HS-5 (cell line): Measurements from ENCODE around the gene SRCIN1.

Experiments used
- DNase-seq: peaks from one replicate; pipeline ENCODE4 v3.0.0-alpha.2; 2012; ENCODE audit warnings: low read depth

Gene SRCIN1

DNA sequence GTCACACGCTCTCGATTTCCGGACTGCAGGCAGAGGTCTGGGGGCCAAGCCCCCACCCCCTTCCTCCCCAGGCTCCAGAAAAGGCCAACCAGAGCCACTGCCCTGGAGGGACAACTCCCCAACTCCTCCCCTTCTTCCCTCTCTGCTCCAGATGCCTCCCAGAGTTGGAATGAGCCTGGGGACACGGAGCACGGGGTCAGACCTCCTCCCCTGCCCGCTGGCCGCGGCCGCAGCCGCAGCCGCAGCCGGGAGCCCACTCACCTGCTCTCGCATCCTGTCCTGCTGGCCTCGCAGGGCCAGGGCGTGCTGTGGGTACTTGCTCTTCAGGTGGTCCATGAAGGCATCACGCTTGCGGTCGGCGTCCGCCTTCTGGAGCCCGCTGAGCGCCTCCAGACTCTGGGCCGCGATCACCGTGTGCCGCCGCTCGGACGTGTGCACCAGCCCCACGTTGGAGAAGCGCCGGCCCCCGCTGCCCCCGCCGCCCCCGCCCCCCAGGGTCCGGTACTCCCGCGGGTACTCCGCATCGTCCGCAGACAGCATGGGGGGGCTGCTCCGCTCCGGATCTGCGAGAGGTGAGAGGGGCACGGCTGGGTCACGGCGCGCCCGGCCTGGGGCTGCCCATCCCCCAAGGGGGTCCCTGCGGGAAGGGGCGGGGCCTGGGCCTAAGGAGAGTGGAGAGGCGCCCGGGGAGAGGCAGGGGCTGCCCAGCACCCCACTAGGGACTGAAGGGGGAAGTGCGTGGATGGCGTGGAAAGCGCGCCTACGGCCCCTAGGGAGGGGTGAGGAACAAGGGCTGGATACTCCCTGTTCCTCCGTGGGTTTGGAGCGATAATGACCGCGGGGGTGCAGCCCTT, 27.3 kb downstream of the SRCIN1 start:
- no peak for DNase-seq

DNA sequence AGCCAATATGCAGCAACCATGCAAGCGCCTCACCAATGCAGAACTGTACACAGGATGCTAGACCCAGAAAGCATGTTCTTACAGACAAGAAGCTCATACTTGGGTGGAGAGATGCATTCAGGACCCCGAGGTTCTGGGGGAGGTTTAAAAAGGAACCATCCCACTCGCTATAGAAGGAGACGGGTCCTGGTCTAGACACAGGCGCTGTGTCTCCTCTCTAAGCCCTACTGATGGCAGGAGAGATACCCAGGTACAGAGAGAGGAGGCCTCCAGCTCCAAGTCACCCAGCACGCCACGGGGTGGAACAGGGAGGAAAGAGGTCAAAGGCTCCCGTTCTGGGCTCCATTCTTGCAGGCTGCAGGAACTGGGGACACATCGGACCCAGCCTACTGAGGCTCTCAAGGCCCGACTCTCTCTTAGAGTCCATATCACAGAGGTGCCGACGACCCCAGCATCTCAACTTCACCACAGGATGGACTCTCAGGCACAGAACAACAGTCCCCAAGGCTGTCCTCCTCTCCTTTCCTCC, 28.0 kb downstream of the SRCIN1 start:
- no peak for DNase-seq

DNA sequence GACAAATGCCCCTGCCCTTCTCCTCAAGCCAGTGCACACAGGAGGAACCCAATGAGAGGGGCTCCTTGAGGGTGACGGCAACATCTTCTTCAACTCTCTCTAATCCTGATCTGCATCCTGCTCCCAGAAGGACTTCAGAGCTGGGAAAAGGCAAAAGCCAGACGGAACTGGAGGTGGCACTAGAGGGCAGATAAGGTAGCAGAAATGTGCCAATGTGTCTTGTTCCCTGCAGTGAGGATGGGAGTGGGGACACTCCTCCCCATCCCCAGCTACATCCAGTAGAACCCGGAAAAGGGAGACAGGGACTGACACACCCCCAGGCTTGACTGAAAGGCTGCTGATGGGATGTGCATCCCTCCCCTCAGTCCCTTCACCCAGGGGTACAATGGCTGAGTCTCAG, 28.5 kb downstream of the SRCIN1 start:
- DNase-seq, result no peak

DNA sequence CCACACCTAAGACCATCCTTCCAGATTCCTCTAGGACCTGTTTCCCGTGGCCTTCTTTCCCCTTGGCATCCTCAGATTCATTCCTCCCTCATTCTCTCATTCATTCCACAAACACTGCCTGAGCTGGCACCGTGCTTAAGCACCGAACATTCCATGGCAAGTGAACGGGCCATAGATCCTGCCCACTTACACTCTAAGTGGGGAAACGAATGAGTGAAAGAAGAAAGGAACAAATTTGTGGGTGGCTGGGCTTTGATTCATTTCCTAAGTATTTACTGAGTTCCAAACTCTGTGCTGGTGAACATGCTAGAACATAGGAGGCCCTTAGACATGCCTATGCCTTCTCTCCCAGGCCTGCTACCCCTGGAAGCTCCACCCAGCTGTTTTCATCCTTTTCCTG, 30.0 kb downstream of the SRCIN1 start:
- no peak for DNase-seq

DNA sequence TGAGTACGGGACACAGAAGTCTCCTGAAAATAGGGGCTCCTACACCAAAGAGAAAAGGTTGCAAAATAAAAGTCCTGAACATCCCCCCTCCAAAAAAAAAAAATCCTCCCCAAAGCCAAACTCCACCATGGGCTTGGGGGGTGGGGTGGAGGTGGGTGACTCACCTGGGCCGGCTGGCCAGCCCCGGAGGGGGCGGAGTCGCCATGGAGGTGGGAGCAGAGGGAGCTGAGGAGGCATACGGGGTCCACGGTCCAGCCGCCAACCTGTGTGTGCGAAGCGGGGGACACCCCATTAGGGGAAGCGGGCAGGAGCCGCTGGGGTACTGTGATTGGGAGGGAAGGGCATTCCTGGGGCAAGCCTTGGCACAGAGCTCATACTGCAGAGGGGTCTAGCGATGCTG, 31.0 kb downstream of the SRCIN1 start:
- DNase-seq, result no peak

DNA sequence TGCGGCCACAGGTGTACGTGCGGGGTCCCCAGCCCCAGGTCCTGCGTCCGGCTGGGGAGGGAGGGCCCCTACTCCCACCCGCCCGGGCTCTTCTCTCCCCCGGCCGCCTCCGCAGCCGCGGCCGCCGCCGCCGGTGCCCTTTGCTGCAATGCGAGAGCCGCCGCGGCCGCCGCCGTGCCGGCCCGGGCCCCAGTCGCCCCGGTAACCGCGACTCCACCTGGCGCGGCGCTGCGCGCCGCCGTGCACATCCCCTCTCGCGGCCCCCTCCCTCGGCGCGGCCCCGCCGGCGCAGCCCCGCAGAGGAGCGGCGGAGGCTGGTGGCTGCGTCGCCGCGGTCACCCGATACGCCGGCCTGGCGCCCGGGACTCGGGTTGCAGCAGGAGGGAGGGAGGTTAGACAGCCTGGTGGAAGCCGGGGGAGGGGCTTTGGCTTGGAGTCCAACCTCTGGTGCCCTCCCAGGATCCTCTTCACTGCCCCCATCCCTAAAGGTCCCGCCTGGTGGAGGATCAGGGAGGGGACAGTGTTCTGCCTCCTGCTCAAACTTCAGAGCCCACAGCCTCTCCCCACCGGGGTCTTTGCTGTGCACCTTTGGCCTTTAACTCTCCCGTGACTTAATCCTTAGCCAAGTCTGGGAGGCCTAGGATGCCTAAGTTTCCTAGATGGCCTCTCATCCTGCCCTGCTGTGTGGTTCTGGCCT, 32.9 kb downstream of the SRCIN1 start:
- no peak for DNase-seq

DNA sequence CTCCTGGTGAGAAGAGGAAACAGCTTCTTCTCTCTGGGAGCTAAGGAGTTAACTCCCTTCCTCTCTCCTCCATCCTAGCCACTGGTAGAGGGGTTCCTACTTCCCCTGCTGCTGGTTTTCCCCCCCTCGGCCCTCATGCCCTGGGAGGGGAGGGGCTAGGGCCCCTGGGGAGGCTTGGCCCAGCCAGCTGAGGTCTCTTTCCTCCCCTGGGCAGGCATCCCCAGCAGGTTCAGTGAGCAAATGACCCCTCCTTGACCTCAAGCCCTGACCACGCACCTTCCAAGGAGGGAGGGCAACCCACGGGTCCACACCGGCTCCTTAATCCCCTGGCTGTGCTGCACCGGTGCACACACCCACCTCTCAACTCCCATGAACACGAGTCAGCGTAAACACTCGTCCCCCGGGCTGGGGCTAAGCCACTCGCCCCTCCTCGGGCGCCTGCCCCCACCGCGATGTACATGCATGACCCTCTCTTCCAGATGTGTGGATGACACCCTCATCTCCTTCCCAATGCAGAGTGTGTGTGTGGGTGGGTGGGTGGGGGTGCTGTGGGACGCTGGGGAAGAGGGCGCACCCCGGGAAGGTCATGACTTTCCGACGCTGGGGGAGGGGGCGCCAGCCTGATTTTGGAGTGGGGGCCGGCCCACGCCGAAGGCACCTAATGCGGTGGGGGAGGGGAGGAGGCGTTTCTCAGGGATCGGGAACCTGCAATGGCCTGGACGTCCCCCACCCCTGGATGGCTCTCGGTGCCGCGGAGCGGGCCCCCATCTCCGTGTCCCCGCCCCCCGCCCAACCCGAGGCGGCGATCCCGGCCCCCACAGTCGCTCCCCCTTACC, 33.7 kb downstream of the SRCIN1 start:
- no peak for DNase-seq

DNA sequence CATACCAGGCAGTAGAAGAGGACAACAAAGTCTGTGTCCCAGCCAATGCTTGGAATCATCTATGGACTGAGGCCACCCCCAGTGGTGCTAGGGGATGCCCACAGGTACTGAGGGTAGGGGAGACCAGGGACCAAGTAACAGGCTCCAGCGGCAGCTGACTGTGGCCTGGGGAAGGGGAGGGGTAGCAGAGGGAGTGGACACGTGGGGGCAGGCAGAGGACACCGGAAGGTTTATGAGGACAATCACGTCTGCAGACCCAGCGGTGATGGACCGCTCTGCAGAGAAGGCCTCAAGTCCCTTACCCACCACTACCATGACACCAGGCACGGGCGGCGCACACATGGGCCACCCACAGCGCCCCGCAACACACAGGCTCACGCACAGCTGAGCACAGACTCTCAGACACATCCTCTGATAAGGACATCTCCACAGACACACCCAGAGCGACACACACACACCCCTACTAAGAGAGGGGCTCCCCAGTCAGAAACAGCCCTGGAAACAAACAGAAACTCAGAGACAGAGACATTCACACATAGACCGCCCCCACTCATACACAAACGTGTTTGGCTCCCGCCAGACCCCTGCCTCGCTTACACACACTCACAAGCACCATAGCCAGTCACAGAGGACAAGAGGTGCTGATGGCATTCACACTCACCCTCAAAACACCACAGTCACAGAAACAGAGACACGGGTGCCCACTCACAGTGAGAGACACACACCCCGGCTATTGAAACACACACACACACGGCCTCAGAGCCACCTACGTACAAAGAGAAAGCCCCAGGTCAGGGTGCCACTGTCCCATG, 35.8 kb downstream of the SRCIN1 start:
- no peak for DNase-seq

DNA sequence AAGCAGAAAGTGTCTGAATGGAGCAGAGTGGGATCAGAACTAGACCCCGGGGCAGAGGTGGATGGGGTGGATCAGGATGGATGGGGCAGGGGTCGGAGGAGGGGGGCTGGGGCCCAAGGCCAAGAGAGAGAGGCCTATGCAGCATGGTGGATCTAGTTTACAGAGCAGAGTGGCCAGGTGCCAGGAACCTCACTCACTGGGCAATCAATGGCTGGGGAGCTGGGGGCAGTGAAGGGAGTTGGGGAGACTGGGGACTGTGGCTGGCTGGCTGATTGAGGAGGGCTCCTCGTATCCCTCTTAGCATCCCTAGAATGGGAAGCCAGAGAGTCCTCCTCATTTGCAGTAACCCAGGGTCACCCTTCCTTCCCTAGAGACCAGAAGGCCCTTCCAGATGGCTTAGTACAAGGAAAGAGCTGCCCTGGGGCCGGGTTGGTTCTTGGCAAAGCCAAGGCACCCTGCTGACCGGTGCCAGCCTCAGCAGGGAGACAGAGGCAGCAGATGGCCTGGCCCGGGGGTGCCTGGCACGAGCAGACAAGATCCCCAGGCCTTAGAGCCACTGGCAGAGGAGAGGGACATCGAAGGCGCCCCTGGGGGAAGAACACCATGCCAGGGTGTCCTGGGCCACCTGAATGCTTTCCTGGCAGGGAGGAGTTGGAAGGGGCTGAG, 36.8 kb downstream of the SRCIN1 start:
- no peak for DNase-seq

DNA sequence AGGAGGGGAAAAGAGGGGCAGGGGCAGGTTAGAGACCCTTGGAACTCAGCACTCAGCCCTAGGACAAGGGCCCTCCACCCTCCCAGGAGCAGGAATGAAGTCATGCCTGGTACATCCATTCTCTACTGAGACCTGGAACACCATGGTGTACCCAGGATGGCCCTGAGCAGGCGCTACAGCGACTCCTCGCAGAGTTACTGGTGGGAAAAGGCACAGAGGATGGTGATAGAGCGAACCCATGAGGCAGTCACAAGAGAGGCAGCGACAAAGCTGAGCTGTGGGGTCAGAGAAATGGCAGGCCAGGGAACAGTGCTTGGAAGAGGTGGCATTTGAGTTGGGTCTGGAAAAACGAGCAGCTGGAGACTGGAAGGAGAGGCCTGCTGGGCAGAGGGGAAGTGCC, 37.5 kb downstream of the SRCIN1 start:
- DNase-seq, result no peak

DNA sequence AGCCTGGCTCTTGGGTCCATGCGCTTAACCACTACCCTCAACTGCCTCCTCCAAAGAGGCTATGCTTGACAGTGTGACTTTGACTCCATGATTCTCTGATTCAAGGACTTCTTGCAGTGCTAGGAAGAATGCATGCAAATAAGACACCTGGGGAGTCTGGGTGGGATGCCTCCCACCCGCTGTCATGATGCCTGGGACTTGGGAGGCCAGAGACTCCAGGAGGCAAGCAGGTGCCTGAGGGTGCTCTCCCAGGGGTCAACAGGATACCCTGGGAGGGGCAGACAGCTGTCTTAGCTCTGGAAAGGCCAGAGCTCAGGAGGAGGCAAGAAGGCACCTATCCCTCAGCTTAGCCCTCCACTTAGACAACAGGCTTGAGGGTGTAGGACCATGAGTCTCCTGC, 38.4 kb downstream of the SRCIN1 start:
- no peak for DNase-seq

DNA sequence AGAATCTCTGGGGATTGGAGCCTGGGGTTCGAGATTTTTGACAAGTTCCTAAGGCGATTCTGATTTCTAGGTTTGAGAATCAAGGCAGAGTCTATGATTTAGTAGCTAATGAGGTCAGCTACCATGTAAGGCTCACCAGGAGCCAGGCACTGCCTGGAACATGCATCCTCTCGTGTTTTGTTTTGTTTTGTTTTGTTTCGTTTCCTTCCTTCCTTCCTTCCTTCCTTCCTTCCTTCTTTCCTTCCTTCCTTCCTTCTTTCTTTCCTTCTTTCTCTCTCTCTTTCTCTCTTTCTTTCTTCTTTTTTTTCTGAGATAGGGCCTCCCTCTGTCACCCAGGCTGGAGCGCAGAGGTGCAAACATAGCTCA, 39.1 kb downstream of the SRCIN1 start:
- DNase-seq, result no peak

DNA sequence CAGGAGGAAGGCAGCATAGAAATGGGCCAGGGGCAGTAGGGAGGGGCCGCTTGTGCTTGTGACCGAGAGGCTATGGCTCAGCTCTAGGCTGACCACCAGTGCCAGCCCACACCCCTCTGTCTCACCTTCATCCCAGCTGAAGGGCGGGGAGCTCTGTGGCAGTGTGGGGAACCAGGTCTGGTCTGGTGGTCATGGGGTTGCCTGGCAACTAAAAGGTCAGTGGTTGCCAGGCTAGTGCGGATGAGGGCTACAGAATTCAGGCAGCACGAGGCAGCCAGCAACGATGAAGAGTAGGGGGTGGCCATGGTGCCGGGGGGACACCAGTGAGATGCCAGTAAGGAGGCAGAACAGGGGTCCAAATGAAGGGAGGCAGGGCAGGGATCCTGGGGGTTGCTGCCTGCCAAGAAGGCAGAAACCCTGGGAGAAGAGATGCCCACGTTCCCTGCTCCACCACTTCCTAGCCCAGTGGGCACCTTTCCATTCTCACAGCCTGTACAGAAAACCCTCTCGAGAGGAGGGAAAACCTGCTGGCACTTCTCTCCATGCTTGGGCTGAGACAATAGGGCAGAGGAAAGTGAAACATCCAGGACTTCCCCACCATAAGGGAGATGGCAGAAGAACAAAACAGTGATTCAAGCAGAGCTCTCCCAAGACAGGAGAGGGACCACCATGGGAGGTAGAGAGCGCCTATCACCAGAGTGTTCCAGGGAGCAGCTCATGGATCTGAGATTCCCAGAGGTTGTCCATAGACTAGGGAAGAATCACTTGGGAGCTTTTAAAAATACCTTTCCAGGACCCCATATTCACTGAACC, 39.7 kb downstream of the SRCIN1 start:
- DNase-seq, result no peak

DNA sequence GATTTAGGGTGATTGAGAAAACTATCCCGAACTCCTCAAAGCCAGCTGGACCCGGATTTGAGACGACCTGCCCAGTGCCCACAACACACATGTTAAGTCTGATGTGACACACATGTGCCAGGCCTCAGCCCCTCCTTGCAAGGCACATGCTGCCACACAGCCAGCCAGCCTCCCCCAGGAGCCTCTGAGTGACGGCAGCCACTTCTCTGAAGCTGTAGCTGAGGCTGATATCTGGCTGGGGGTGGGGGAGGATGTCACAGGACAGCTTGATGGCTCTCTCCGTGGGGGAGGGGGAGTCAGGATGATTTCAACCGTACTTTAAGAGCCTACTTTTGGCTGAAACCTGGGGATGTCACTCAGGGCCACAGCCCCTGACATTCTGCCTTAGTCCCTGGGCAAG, 40.9 kb downstream of the SRCIN1 start:
- no peak for DNase-seq

DNA sequence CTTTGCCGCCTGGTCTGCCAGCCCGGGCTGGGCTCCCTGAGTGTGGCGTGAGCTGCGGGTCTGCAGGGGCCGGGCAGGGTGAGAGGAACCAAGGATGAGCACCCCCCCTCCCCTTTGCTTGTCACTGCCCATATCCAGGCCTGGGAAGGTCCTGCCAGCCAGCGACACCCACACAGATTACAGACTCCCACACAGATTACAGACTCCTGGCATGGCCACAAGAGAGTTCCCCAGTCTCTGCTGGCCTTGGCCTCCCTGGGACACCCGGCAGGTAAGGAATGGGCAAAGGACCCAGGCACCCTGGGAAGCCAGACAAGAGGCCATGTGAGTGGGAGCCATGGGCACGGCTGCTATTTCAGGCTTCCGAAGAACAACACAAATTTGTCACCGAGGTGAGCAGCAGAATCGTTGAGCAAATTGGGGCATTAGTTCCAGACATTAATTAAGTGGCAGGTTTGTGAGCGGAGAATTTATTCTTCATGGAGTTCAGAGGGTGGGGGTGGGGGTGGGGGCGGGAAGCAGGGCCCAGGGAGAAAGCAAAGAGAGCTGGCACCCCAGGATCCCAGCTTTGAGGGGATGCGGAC, 41.4 kb downstream of the SRCIN1 start:
- DNase-seq, result no peak

DNA sequence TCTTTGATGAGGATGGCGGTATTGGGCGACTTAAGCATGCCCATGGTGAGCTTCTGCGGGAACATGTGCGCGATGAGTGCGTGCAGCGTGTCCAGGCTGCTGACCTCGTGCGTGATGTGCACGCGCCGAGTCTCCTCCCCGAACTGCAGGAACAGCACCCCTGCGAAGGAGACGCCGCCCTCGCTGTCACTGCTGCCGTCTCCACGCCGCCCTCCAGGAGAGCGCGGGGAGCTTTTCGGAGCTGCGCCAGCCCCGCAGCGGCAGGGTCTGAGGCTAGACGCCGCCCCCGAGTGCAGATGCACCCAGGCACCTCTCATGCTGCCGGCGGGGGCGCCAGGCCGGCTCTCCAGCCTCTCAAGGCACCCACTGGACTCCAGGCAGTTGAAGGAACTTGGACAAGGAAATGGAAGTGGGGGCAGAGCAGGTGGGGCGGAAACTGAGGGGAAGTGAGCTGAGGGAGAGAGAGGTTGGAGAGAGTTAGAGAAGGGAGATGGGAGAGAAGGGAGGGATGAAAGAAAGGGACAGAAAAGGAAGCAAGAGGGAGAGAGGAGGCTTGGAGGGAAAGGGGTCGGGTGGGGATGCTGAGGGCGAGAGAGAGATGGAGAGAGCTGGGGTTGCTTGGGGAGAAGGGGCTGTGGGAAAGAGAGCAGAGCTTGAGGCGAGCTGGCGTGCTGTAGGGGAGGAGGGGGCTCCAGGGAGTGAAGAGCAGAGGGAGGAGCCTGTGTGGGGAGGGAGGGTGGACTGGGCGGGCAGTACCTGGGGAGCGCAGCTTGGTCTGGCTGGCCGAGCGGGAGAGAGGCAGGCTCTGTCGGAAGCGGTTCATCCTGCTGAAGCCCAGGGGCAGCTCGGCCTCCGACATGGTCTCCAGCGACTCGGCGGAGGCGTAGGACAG, 42.1 kb downstream of the SRCIN1 start:
- DNase-seq, result no peak

DNA sequence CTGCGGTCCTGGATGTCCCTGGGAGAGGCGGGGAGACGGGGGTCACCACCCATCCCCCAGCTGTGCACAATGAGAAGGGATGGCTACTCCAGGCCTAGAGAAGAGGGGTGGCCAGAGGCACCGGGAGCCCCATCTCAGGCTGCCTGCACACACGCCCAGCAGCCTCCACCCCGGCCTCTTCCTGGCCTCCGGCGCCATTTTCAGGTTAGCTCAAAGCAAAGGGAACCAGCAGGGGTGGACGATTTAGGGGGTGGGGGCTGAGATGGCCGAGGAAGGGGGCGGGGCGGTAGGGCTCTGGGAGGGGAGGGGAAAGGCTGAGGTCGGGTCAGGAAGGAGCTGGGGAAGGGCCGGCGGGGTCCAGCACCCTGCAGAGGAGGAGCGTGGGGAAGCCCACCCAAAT, 42.8 kb downstream of the SRCIN1 start:
- no peak for DNase-seq

DNA sequence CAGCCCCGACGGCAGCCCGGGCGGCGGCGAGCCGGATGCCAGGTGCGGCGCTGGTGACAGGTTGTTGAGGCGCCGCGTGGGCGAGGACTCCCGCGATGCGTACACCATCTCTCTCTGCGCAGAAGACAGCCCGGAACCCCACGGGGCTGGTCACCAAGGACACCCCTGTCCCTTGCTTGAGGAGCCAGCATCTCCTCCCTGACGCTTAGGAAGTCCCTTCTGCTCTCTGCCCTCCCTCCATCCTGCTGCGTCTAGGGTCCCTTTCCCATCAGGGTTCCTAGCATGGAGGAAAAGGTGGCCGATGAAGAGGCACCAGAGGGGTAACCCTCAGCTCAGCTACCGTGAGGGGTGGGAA, 43.6 kb downstream of the SRCIN1 start:
- no peak for DNase-seq
